PC-3 (cell line): ENCODE measurements around the gene LRRTM4. TPM values are rescaled to one million over a fixed set of nuclear protein-coding genes. Genes with fewer than 3 reads are reported as not detected.

ENCODE experiments used
- ATAC-seq: fragments of 200-7000 bp; cut with Tn5 transposase; 2 replicates; pipeline ENCODE4 v1.9.1; 2020; ENCODE audit warnings: mild to moderate bottlenecking, moderate library complexity
- BruUV-seq: library from RNA; stranded (reverse); fragments of 400-500 nt; replicated peaks from 2 replicates; lab custom pipeline; 2021; lab: Mats Ljungman, UMichigan
- CTCF ChIA-PET: fragments of 300-600 bp; sonication (Branson Sonifier 250); formaldehyde crosslinking; loops from one replicate; lab custom pipeline; 2022; ENCODE audit warnings: antibody characterized with exemption; lab: Charles Lee
- POLR2A ChIA-PET: fragments of 300-600 bp; sonication (Branson Sonifier 250); formaldehyde crosslinking; loops from one replicate; lab custom pipeline; 2022; ENCODE audit warnings: antibody characterized with exemption; ENCODE audit not compliant: unreplicated experiment; lab: Charles Lee
- DNase-seq: peaks from one replicate; pipeline ENCODE4 v3.0.0-alpha.2; 2015
- H2AFZ ChIP-seq: fragments of 300-600 bp; sonication (generic); 2 replicates; pipeline ENCODE4 v1.6.0; 2016; ENCODE audit warnings: antibody characterized with exemption, low read length
- H3F3A ChIP-seq: fragments of 300-600 bp; sonication (generic); one replicate; pipeline ENCODE4 v1.6.0; 2017; ENCODE audit warnings: antibody characterized with exemption, low read length, control low read depth, mild to moderate bottlenecking; ENCODE audit not compliant: unreplicated experiment
- H3K27ac ChIP-seq: fragments of 300-600 bp; sonication (generic); 2 replicates; pipeline ENCODE4 v1.5.1; 2016; ENCODE audit warnings: mild to moderate bottlenecking, low read length
- H3K27me3 ChIP-seq: fragments of 300-600 bp; sonication (generic); 2 replicates; pipeline ENCODE4 v1.6.1; 2016; ENCODE audit warnings: low read length, mixed read lengths
- H3K36me3 ChIP-seq: fragments of 300-600 bp; sonication (generic); 2 replicates; pipeline ENCODE4 v1.6.1; 2016; ENCODE audit warnings: low read depth, mixed run types, low read length, mixed read lengths
- H3K4me1 ChIP-seq: fragments of 300-600 bp; sonication (generic); 2 replicates; pipeline ENCODE4 v1.5.1; 2016; ENCODE audit warnings: low read length; ENCODE audit not compliant: insufficient read depth
- H3K4me2 ChIP-seq: fragments of 300-600 bp; sonication (generic); 2 replicates; pipeline ENCODE4 v1.6.0; 2016; ENCODE audit warnings: low read length
- H3K4me3 ChIP-seq: fragments of 300-600 bp; sonication (generic); 2 replicates; pipeline ENCODE4 v1.5.1; 2016; ENCODE audit warnings: mild to moderate bottlenecking, low read length, mixed read lengths
- H3K79me2 ChIP-seq: fragments of 300-600 bp; sonication (generic); 2 replicates; pipeline ENCODE4 v1.6.1; 2017; ENCODE audit warnings: low read length, mixed read lengths
- H3K9ac ChIP-seq: fragments of 300-600 bp; sonication (generic); 2 replicates; pipeline ENCODE4 v1.6.0; 2016; ENCODE audit warnings: mild to moderate bottlenecking, low read length
- H3K9me2 ChIP-seq: fragments of 300-600 bp; sonication (generic); replicated peaks from 2 replicates; pipeline ENCODE4 v1.6.1; 2016; ENCODE audit warnings: mixed run types, low read length, mixed read lengths
- H3K9me3 ChIP-seq: fragments of 300-600 bp; sonication (generic); 2 replicates; pipeline ENCODE4 v1.6.1; 2016; ENCODE audit warnings: low read length, mixed read lengths
- H4K20me1 ChIP-seq: fragments of 300-600 bp; sonication (generic); 2 replicates; pipeline ENCODE4 v1.6.1; 2016; ENCODE audit warnings: low read length, mixed read lengths
- EZH2 ChIP-seq: fragments of 300-600 bp; sonication (generic); IDR thresholded peaks from one replicate; pipeline ENCODE4 v1.6.1; 2017; ENCODE audit warnings: antibody characterized with exemption, mild to moderate bottlenecking, low read length; ENCODE audit not compliant: unreplicated experiment
- EZH2phosphoT487 ChIP-seq: fragments of 300-600 bp; sonication (generic); IDR thresholded peaks from 2 replicates; pipeline ENCODE4 v1.6.1; 2018; ENCODE audit warnings: mild to moderate bottlenecking, antibody characterized with exemption, low read length, borderline replicate concordance
- intact Hi-C: fragments of 100-400 bp; cut with micrococcal nuclease; formaldehyde crosslinking; loops from 2 replicates; pipeline ENCODE4 v1.9.0; 2023
- total RNA-seq: library from RNA; depleted of rRNA; stranded (reverse); fragments of >200 nt; gene quantifications from 2 replicates; pipeline ENCODE4 v1.2.3, GENCODE V29; 2014
- TF ChIP-seq, protein P1 (sequence below): fragments of 300-600 bp; sonication (generic); conservative IDR thresholded peaks from 2 replicates; pipeline ENCODE4 v1.5.1; 2017; ENCODE audit warnings: antibody characterized with exemption, low read depth, mild to moderate bottlenecking, low read length

LRRTM4 gene
- total RNA-seq, 1 experiment from 2014 or later, result not detected

DNA sequence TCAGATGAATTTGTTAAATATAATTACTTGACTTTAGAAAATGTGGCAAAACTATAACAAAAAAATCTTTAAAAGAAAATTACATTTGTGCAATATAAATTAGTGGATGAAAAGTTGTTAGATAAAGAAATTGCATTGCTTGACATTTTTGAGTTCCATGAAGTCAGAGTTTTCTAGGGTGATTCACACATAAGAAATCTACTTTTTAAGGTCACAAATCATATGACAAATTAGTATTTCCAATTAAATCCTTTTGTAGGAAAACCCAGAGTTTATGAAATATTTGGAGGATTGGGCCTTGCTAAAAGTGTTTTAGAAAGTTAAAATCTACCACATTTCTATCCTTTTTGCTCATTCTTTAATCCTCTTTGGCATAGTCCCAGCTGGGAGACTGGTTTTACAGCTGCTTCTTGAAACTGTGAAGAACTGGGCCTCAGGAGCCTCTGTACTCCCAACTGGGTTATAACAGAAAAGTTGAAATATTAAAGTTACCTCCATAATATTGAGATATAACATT lies 289.2 kb downstream of the LRRTM4 start:
- H3K4me2 ChIP-seq, result no peak overlapping the region
- H3K4me1 ChIP-seq, result no peaks in the 10 kb centered on the region
- H3K36me3 ChIP-seq, result no peaks in the 10 kb centered on the region
- DNase-seq (no peak), ATAC-seq (no peak)
- H3K9me3 ChIP-seq, result 0 out of 2 replicates have a peak, but pooled peaks cover 11% of the 10 kb centered on the region
- intact Hi-C loops, result no loop called here
- H3K27ac ChIP-seq, result no peak overlapping the region
- H4K20me1 ChIP-seq, result no peaks in the 10 kb centered on the region
- BruUV-seq, result no TSS peak
- H3K27me3 ChIP-seq, result no peaks in the 10 kb centered on the region
- no peak overlapping the region for H3K9ac ChIP-seq
- no peaks in the 10 kb centered on the region for H3K79me2 ChIP-seq
- TF ChIP-seq EZH2phosphoT487 (no peak), EZH2 (no peak)
- TF ChIP-seq, protein P1, sequence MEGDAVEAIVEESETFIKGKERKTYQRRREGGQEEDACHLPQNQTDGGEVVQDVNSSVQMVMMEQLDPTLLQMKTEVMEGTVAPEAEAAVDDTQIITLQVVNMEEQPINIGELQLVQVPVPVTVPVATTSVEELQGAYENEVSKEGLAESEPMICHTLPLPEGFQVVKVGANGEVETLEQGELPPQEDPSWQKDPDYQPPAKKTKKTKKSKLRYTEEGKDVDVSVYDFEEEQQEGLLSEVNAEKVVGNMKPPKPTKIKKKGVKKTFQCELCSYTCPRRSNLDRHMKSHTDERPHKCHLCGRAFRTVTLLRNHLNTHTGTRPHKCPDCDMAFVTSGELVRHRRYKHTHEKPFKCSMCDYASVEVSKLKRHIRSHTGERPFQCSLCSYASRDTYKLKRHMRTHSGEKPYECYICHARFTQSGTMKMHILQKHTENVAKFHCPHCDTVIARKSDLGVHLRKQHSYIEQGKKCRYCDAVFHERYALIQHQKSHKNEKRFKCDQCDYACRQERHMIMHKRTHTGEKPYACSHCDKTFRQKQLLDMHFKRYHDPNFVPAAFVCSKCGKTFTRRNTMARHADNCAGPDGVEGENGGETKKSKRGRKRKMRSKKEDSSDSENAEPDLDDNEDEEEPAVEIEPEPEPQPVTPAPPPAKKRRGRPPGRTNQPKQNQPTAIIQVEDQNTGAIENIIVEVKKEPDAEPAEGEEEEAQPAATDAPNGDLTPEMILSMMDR, result no peak
- ChIA-PET CTCF (no interaction called here), POLR2A (no interaction called here)
- H3K9me2 ChIP-seq, result no peaks in the 10 kb centered on the region
- no peak overlapping the region for H3K4me3 ChIP-seq
- no peaks in the 10 kb centered on the region for H3F3A ChIP-seq
- H2AFZ ChIP-seq, result no peak overlapping the region

DNA sequence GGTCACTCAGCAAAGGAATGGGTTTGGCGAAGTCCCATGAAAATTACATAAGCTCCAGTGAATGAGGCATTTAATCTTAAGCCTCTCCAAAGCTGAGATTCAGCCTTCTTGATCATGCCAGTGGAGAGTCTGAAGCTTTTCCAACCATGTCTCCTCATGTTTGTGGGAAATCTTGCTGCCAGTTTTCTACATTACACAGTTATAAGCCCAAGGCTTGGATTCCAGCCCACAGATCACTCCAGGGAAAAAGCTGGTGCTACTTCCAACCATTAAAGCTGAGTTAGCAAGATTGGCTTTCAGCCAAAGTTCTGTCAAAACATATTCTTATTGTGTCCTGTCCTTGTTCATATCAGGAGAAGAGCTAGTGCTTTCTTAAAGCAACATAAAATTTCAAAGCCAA lies 293.8 kb downstream of the LRRTM4 start:
- DNase-seq, result no peak
- no peak overlapping the region for H3K4me3 ChIP-seq
- H4K20me1 ChIP-seq, result no peaks in the 10 kb centered on the region
- no peak overlapping the region for H2AFZ ChIP-seq
- no peaks in the 10 kb centered on the region for H3F3A ChIP-seq
- H3K36me3 ChIP-seq, result no peaks in the 10 kb centered on the region
- ATAC-seq, result no peak
- H3K9me2 ChIP-seq, result no peaks in the 10 kb centered on the region
- intact Hi-C loops, result no loop called here
- no TSS peak for BruUV-seq
- H3K27me3 ChIP-seq, result no peaks in the 10 kb centered on the region
- H3K79me2 ChIP-seq, result no peaks in the 10 kb centered on the region
- no peak overlapping the region for H3K9ac ChIP-seq
- TF ChIP-seq EZH2, result no peak
- TF ChIP-seq EZH2phosphoT487, result no peak
- TF ChIP-seq, protein P1, result no peak
- H3K9me3 ChIP-seq, result peaks cover 11% of the 10 kb centered on the region; the same call in 1 of the 2 replicates
- no peak overlapping the region for H3K4me2 ChIP-seq
- H3K4me1 ChIP-seq, result no peaks in the 10 kb centered on the region
- ChIA-PET CTCF (no interaction called here), POLR2A (no interaction called here)
- no peak overlapping the region for H3K27ac ChIP-seq

DNA sequence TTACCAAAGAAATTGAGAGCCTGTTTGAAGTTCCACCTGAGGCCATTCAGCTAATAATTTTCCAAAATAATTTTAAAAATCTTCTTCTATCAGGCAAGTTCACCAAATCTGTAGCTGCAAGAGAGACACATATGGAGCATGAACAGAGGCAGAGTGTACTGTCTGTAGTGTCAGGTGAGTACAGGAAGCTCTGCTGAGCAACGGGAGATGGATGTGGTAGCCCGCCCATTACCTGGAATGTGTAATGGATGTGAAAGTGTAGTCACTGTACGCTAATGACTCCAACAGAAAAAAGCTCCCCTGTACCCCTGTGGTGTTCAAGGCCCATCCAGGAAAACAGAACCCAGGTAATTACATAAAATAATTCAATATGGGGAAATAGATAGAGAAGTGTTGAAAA lies 311.5 kb downstream of the LRRTM4 start:
- Histone ChIP-seq H3K9ac (no peak overlapping the region), H3K27ac (no peak overlapping the region), H3K9me2 (no peaks in the 10 kb centered on the region), H3F3A (no peaks in the 10 kb centered on the region), H3K4me1 (no peaks in the 10 kb centered on the region), H3K79me2 (no peaks in the 10 kb centered on the region), H3K4me3 (no peak overlapping the region), H3K9me3 (no peaks in the 10 kb centered on the region), H3K27me3 (no peaks in the 10 kb centered on the region), H3K4me2 (no peak overlapping the region), H4K20me1 (no peaks in the 10 kb centered on the region), H3K36me3 (no peaks in the 10 kb centered on the region), H2AFZ (no peak overlapping the region)
- ChIA-PET CTCF (no interaction called here), POLR2A (no interaction called here)
- ATAC-seq (no peak), DNase-seq (no peak)
- BruUV-seq, result no TSS peak
- intact Hi-C loops, result no loop called here
- TF ChIP-seq, protein P1, result no peak
- no peak for TF ChIP-seq EZH2phosphoT487
- TF ChIP-seq EZH2, result no peak
